Measurements from ENCODE around the gene SRSF7. TPM values are rescaled to one million over a fixed set of nuclear protein-coding genes. Genes with fewer than 3 reads are reported as not detected.

SRSF7 gene
- total and polyA plus RNA-seq, 2 donors (not counting 3 experiments of a cell fraction or from before 2014, with no cell fraction given), result 165 to 202 TPM

GRCh38 chr2:38743672-38744398, 7.3 kb downstream of the SRSF7 start:
- H3K9ac ChIP-seq (replicated peaks; ENCODE audit: extremely low read depth, insufficient read depth, low read length), result no peak overlapping the region
- peaks cover 23% of the 10 kb centered on the region for H3K4me1 ChIP-seq (ENCODE audit: control insufficient read depth, extremely low read depth, insufficient read depth, low read length)
- H3K27me3 ChIP-seq (ENCODE audit: control insufficient read depth in 2 of 2, insufficient read depth in 2 of 2, low read length in 2 of 2), result no peaks in the 10 kb centered on the region
- H3K79me2 ChIP-seq (ENCODE audit: control insufficient read depth, insufficient read depth, low read length), result peaks cover 57% of the 10 kb centered on the region
- H3K27ac ChIP-seq (ENCODE audit: insufficient read depth, low read depth, low read length), result no peak overlapping the region
- H3K4me2 ChIP-seq (ENCODE audit: insufficient read depth, low read length), result no peak overlapping the region
- dilution Hi-C loops (cut with MboI; ENCODE audit: extremely low pct_ligation_motif_present, low sequenced_read_pairs), result no loop called here
- H3K9me3 ChIP-seq (replicated peaks; ENCODE audit: control insufficient read depth, insufficient read depth, low read length), result no peaks in the 10 kb centered on the region
- H2AFZ ChIP-seq (ENCODE audit: low read depth, low read length), result no peak overlapping the region
- ChIA-PET POLR2A (interaction anchor here (0.6 to 1.4 kb wide), 3 partner anchors 9 to 206 kb away, joined by 3 to 5 read pairs (median 4); no protein-coding TSS in a partner anchor), CTCF (interaction anchor here (0.8 to 6.6 kb wide), 7 partner anchors 9 to 208 kb away, joined by 3 to 40 read pairs (median 3); no protein-coding TSS in a partner anchor)
- H3K9me1 ChIP-seq (replicated peaks; ENCODE audit: control insufficient read depth, extremely low read depth, insufficient read depth, low read length), result no peaks in the 10 kb centered on the region
- peaks cover 12% of the 10 kb centered on the region for H4K20me1 ChIP-seq (replicated peaks; ENCODE audit: control insufficient read depth, extremely low read depth, insufficient read depth, low read length)
- intact Hi-C loops (cut with micrococcal nuclease), result loop anchor here (5.0 kb wide), 2 partner anchors 367 to 427 kb away; partner anchors contain the start of gene ATL2
- no peak for FAIRE-seq
- TF ChIP-seq MAX (IDR thresholded peaks at IDR 0.05; ENCODE audit: insufficient read depth, insufficient read length), result no peak
- TF ChIP-seq EZH2 (IDR thresholded peaks at IDR 0.05; ENCODE audit: borderline replicate concordance, low read depth, low read length, severe bottlenecking), result no peak
- TF ChIP-seq GATA2 (IDR thresholded peaks at IDR 0.05; ENCODE audit: insufficient read depth, insufficient read length, low read depth, low read length), result no peak
- TF ChIP-seq FOS (IDR thresholded peaks at IDR 0.05; ENCODE audit: borderline replicate concordance, insufficient read depth, low read length), result no peak
- TF ChIP-seq JUN (IDR thresholded peaks at IDR 0.05; ENCODE audit: borderline replicate concordance, insufficient read depth, insufficient read length, low read depth), result no peak
- no peak for TF ChIP-seq POLR2AphosphoS5 (IDR thresholded peaks at IDR 0.05; ENCODE audit: insufficient read depth, low read depth, low read length)
- no peak for TF ChIP-seq CTCF (IDR thresholded peaks at IDR 0.05; ENCODE audit: extremely low read depth in 1 of 2, insufficient read depth in 1 of 2, low read depth in 1 of 2, low read length in 2 of 2)
- BruUV-seq (replicated peaks), result no TSS peak
- no peak overlapping the region for H3K4me3 ChIP-seq (replicated peaks in 1 of 3; ENCODE audit: insufficient read depth in 1 of 3, low read depth in 1 of 3, low read length in 3 of 3)
- H3K36me3 ChIP-seq (ENCODE audit: control insufficient read depth in 2 of 2, extremely low read depth in 1 of 2, insufficient read depth in 2 of 2, low read length in 2 of 2), result peaks cover 22 to 42% of the 10 kb centered on the region in 2 experiments
- no peak for DNase-seq (ENCODE audit: low read depth, low spot score)

Measured in endothelial cell of umbilical vein (primary cell).